Nephron (organoid): ENCODE results near the gene ZNF618.

Experiments
- H3K27ac Mint-ChIP-seq, 3 experiments: 2 replicates each; pipeline ENCODE4 v1.8.0; 2020; ENCODE audit warnings: mixed read lengths in 3 of 3, mild to moderate bottlenecking in 2 of 3, moderate library complexity in 1 of 3
- H3K27me3 Mint-ChIP-seq: 2 replicates; pipeline ENCODE4 v1.8.0; 2021; ENCODE audit warnings: low read depth, mild to moderate bottlenecking, moderate library complexity, mixed read lengths
- H3K36me3 Mint-ChIP-seq: 2 replicates; pipeline ENCODE4 v1.8.0; 2020; ENCODE audit warnings: low read depth, mixed read lengths
- H3K4me1 Mint-ChIP-seq: 2 replicates; pipeline ENCODE4 v1.8.0; 2020; ENCODE audit warnings: mixed read lengths
- H3K4me3 Mint-ChIP-seq, 3 experiments: 2 replicates each; pipeline ENCODE4 v1.8.0; 2020; ENCODE audit warnings: mild to moderate bottlenecking in 3 of 3, mixed read lengths in 3 of 3, moderate library complexity in 2 of 3
- H3K9me3 Mint-ChIP-seq: 2 replicates; pipeline ENCODE4 v1.8.0; 2020; ENCODE audit warnings: mixed read lengths
- CTCF ChIP-seq, 3 experiments: fragments of 200-600 bp; sonication (generic); IDR thresholded peaks; one replicate each; pipeline ENCODE4 v1.5.0; 2021; ENCODE audit warnings: antibody characterized with exemption in 3 of 3; ENCODE audit not compliant: unreplicated experiment in 3 of 3

ZNF618 gene

GRCh38 chr9:113876993-113877368 lies 872 bp downstream of the ZNF618 start:
- H3K9me3 Mint-ChIP-seq: no peaks in the 10 kb centered on the region
- no peaks in the 10 kb centered on the region for H3K27me3 Mint-ChIP-seq
- H3K27ac Mint-ChIP-seq: peak overlapping the region; percentile 100
- peaks cover 52% of the 10 kb centered on the region for H3K4me1 Mint-ChIP-seq
- peaks cover 26% of the 10 kb centered on the region for H3K36me3 Mint-ChIP-seq
- TF ChIP-seq CTCF (IDR thresholded peaks at IDR 0.05; ENCODE audit: unreplicated experiment in 3 of 3): peak in 2 of 3 experiments; percentile 9 to 50
- peak overlapping the region; percentile 98 to 99 (median 99) for H3K4me3 Mint-ChIP-seq

GRCh38 chr9:113879318-113879717 lies 3.2 kb downstream of the ZNF618 start:
- H3K4me1 Mint-ChIP-seq: peaks cover 74% of the 10 kb centered on the region
- H3K27me3 Mint-ChIP-seq: no peaks in the 10 kb centered on the region
- TF ChIP-seq CTCF (IDR thresholded peaks at IDR 0.05; ENCODE audit: unreplicated experiment in 3 of 3): no peak
- H3K9me3 Mint-ChIP-seq: no peaks in the 10 kb centered on the region
- H3K27ac Mint-ChIP-seq: peak overlapping the region; percentile 27 to 100 (median 62)
- peaks cover 26% of the 10 kb centered on the region for H3K36me3 Mint-ChIP-seq
- peak overlapping the region; percentile 85 to 99 (median 98) for H3K4me3 Mint-ChIP-seq

GRCh38 chr9:113879911-113880310 lies 3.8 kb downstream of the ZNF618 start:
- Mint-ChIP-seq H3K9me3 (no peaks in the 10 kb centered on the region), H3K36me3 (peaks cover 26% of the 10 kb centered on the region), H3K27ac (peak overlapping the region in 2 of 3 experiments; percentile 27 to 62), H3K4me1 (peaks cover 77% of the 10 kb centered on the region), H3K27me3 (no peaks in the 10 kb centered on the region), H3K4me3 (peak overlapping the region; percentile 6 to 99 (median 98))
- no peak for TF ChIP-seq CTCF (IDR thresholded peaks at IDR 0.05; ENCODE audit: unreplicated experiment in 3 of 3)

GRCh38 chr9:113882181-113882580 lies 6.1 kb downstream of the ZNF618 start:
- no peak for TF ChIP-seq CTCF (IDR thresholded peaks at IDR 0.05; ENCODE audit: unreplicated experiment in 3 of 3)
- Mint-ChIP-seq H3K4me1 (peaks cover 92% of the 10 kb centered on the region), H3K4me3 (no peak overlapping the region), H3K9me3 (no peaks in the 10 kb centered on the region), H3K36me3 (peaks cover 33% of the 10 kb centered on the region), H3K27ac (peak overlapping the region; percentile 1 to 52 (median 3)), H3K27me3 (no peaks in the 10 kb centered on the region)

- H3K9me3 Mint-ChIP-seq: peaks cover 2% of the 10 kb centered on the region
- peak overlapping the region in 2 of 3 experiments; percentile 3 to 52 for H3K27ac Mint-ChIP-seq
- H3K4me1 Mint-ChIP-seq: peaks cover 92% of the 10 kb centered on the region
- no peak for TF ChIP-seq CTCF (IDR thresholded peaks at IDR 0.05; ENCODE audit: unreplicated experiment in 3 of 3)
- H3K36me3 Mint-ChIP-seq: peaks cover 37% of the 10 kb centered on the region
- H3K27me3 Mint-ChIP-seq: no peaks in the 10 kb centered on the region
- no peak overlapping the region for H3K4me3 Mint-ChIP-seq
Observed at GRCh38 chr9:113882636-113883164, 6.6 kb downstream of the ZNF618 start.
